GM12892 (cell line): Measurements from ENCODE around the gene CLN5.

Experiments
- POLR2A ChIP-seq: IDR thresholded peaks from 2 replicates; pipeline ENCODE4 v1.6.1; 2011; ENCODE audit warnings: low read depth, low read length, control low read depth
- POLR2AphosphoS5 ChIP-seq: IDR thresholded peaks from 2 replicates; pipeline ENCODE4 v1.6.1; 2011; ENCODE audit warnings: low read depth, low read length, control low read depth

DNA sequence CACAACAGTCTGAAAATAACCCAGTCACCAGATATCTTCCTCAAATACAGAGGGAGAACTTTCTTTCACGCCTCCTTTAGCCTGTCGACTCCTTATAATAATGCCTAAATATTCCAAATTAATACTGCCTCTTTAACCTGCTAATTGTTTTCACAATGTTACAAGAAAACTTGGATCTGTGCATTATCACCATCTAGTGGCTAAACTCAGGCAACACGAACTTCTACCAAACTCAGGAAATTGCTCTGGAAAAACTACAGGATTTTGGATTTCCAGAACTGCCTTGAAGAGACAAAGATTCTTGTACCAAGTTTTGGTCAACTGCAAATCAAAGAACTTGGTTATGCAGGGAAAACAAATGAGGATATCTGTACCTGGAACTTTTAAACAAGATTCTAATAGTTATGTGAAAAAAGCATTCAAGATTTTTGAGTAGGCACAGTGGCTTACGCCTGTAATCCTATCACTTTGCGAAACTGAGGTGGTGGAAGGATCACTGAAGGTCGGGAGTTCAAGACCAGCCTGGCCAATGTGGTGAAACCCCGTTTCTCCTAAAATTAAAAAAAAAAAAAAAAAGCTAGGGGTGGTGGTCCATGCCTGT is 10.8 kb downstream of the CLN5 start:
- TF ChIP-seq POLR2AphosphoS5 (no peak), POLR2A (no peak)
